ENCODE data around the gene XYLT2. TPM values are rescaled to one million over a fixed set of nuclear protein-coding genes. Genes with fewer than 3 reads are reported as not detected.

The XYLT2 gene
- total and polyA plus RNA-seq, 2 of the 8 experiments (the other 6 are each of a cell fraction or from before 2014, with no cell fraction given) = 28.0 to 29.9 TPM

DNA sequence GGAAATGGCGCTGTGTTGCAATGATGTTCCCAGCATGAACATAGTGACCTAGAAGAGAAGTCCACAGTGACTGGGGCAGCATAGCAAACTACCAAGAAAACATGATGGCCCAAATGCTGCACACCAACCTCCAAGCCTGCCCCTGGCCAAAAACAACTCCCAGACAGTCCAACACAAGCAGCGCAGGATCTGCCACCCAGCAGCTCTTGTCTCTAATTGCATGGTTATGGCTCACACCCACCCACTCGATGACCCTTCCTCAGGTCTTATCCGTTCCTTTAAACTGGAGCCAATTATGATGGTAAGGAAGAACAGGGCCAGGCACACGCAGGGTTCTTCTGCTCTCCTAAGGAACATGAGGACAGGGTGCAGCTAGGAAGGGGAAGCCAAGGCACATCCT, 24.1 kb downstream of the XYLT2 start (continued):
- TF ChIP-seq, protein P1, sequence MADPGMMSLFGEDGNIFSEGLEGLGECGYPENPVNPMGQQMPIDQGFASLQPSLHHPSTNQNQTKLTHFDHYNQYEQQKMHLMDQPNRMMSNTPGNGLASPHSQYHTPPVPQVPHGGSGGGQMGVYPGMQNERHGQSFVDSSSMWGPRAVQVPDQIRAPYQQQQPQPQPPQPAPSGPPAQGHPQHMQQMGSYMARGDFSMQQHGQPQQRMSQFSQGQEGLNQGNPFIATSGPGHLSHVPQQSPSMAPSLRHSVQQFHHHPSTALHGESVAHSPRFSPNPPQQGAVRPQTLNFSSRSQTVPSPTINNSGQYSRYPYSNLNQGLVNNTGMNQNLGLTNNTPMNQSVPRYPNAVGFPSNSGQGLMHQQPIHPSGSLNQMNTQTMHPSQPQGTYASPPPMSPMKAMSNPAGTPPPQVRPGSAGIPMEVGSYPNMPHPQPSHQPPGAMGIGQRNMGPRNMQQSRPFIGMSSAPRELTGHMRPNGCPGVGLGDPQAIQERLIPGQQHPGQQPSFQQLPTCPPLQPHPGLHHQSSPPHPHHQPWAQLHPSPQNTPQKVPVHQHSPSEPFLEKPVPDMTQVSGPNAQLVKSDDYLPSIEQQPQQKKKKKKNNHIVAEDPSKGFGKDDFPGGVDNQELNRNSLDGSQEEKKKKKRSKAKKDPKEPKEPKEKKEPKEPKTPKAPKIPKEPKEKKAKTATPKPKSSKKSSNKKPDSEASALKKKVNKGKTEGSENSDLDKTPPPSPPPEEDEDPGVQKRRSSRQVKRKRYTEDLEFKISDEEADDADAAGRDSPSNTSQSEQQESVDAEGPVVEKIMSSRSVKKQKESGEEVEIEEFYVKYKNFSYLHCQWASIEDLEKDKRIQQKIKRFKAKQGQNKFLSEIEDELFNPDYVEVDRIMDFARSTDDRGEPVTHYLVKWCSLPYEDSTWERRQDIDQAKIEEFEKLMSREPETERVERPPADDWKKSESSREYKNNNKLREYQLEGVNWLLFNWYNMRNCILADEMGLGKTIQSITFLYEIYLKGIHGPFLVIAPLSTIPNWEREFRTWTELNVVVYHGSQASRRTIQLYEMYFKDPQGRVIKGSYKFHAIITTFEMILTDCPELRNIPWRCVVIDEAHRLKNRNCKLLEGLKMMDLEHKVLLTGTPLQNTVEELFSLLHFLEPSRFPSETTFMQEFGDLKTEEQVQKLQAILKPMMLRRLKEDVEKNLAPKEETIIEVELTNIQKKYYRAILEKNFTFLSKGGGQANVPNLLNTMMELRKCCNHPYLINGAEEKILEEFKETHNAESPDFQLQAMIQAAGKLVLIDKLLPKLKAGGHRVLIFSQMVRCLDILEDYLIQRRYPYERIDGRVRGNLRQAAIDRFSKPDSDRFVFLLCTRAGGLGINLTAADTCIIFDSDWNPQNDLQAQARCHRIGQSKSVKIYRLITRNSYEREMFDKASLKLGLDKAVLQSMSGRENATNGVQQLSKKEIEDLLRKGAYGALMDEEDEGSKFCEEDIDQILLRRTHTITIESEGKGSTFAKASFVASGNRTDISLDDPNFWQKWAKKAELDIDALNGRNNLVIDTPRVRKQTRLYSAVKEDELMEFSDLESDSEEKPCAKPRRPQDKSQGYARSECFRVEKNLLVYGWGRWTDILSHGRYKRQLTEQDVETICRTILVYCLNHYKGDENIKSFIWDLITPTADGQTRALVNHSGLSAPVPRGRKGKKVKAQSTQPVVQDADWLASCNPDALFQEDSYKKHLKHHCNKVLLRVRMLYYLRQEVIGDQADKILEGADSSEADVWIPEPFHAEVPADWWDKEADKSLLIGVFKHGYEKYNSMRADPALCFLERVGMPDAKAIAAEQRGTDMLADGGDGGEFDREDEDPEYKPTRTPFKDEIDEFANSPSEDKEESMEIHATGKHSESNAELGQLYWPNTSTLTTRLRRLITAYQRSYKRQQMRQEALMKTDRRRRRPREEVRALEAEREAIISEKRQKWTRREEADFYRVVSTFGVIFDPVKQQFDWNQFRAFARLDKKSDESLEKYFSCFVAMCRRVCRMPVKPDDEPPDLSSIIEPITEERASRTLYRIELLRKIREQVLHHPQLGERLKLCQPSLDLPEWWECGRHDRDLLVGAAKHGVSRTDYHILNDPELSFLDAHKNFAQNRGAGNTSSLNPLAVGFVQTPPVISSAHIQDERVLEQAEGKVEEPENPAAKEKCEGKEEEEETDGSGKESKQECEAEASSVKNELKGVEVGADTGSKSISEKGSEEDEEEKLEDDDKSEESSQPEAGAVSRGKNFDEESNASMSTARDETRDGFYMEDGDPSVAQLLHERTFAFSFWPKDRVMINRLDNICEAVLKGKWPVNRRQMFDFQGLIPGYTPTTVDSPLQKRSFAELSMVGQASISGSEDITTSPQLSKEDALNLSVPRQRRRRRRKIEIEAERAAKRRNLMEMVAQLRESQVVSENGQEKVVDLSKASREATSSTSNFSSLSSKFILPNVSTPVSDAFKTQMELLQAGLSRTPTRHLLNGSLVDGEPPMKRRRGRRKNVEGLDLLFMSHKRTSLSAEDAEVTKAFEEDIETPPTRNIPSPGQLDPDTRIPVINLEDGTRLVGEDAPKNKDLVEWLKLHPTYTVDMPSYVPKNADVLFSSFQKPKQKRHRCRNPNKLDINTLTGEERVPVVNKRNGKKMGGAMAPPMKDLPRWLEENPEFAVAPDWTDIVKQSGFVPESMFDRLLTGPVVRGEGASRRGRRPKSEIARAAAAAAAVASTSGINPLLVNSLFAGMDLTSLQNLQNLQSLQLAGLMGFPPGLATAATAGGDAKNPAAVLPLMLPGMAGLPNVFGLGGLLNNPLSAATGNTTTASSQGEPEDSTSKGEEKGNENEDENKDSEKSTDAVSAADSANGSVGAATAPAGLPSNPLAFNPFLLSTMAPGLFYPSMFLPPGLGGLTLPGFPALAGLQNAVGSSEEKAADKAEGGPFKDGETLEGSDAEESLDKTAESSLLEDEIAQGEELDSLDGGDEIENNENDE (IDR thresholded peaks at IDR 0.05; ENCODE audit: insufficient replicate concordance, low read length) = no peak
- no peak for TF ChIP-seq SP4 (IDR thresholded peaks at IDR 0.05; ENCODE audit: low read length)
